SK-N-MC (cell line): ENCODE measurements around the gene MEX3B.
"Not testable (repeated sequence)": the region's sequence is repeated elsewhere in the genome, so short reads cannot be mapped to it uniquely, and the experiment has no call there.

Experiments
- EZH2 ChIP-seq: fragments of 200-600 bp; sonication (generic); IDR thresholded peaks from one replicate; pipeline ENCODE4 v1.6.1; 2017; ENCODE audit warnings: antibody characterized with exemption
- FOXP2 ChIP-seq: optimal IDR thresholded peaks from 2 replicates; pipeline ENCODE3; 2011; ENCODE audit warnings: mild to moderate bottlenecking, moderate library complexity; ENCODE audit not compliant: insufficient read depth; ENCODE audit errors: extremely low read length, control extremely low read depth
- POLR2AphosphoS5 ChIP-seq: IDR thresholded peaks from 2 replicates; pipeline ENCODE4 v1.6.1; 2012; ENCODE audit warnings: mild to moderate bottlenecking, low read depth, low read length, borderline replicate concordance

DNA sequence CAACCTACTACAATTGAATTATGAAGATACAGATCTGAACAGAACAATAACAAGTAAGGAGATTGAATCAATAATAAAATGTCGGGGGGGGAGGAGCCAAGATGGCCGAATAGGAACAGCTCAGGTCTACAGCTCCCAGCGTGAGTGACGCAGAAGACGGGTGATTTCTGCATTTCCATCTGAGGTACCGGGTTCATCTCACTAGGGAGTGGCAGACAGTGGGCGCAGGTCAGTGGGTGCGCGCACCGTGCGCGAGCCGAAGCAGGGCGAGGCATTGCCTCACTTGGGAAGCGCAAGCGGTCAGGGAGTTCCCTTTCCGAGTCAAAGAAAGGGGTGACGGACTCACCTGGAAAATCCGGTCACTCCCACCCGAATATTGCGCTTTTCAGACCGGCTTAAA is 50.7 kb downstream of the MEX3B start:
- TF ChIP-seq POLR2AphosphoS5, EZH2, FOXP2: not testable (repeated sequence)
